GM21515 (cell line): ENCODE data around the gene TNIK.
"Not testable (repeated sequence)": the region's sequence is repeated elsewhere in the genome, so short reads cannot be mapped to it uniquely, and the experiment has no call there.

Experiments used
- ATAC-seq: cut with Tn5 transposase; IDR thresholded peaks from one replicate; pipeline ENCODE4 v1.9.1; 2021; ENCODE audit not compliant: unreplicated experiment

TNIK gene

DNA sequence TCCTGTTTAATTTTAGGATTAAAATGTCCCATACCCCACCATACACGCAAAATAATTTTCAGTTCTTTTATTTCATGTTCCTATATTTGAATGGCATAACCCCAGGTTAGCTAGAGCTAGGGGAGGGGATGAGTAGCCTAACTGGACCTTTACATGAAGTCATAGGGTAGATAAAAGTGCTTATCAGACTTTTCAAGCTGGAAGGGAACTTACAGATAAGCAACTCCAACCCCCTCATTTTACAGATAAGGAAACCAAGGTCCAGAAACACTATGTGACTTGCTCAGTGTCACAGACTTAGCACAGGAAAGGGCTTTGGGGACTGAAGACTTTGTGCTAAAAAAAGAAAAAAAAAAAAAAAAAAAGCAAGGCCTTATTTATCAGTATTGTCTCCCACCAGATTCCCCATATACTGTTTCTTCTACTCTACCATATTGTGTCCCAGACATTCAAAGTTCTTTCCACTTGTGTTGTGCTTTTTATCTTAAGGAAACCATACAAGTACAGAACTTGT is 10.6 kb upstream of the TNIK start:
- ATAC-seq, result no peak

DNA sequence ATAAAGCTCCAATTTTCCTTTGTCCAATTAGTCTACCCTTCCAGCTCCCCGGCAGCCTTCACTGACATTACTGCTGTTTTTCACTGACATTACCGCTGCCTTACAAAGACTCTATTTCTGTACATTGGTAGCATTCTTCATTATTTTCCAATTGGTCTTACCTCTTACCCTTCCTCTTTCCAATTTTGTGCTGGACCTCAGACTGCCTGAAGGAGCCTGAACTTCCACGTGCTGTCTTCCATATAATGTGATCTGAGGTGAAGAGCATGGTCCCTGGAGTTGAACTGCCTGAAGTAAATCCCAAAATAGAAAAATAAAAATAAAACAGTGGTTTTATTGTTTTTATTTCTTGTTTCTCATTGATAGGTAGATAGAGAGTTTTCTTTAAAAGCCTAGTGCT is 9.2 kb upstream of the TNIK start:
- ATAC-seq, result no peak

DNA sequence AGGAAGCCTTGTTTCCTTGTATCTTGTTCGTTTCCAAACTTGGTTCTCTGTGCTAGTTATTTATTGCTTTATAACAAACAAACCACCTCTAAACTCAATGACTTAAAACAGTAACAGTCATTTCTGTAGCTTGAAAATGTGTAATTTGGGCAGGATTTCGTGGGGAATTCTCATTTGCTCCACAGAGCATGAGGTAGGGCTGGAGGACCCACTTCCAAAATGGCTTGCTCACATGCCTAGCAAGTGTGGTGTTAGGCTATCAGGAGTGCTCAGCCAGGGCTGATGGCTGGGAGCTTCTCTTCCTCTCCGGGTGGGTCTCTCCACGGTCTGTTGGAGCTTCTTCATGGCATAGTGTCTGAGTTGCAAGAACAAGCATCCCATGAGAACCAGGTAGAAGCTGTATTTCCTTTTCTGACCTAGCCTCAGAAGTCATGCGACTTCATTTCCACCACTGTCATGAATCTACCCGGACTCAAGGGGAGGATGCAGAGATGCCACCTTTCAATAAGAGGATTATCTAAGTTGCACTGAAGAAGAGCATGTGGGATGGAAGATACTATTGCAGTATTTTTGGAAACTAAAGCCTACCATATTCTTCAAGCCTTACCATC is 8.2 kb upstream of the TNIK start:
- no peak for ATAC-seq

DNA sequence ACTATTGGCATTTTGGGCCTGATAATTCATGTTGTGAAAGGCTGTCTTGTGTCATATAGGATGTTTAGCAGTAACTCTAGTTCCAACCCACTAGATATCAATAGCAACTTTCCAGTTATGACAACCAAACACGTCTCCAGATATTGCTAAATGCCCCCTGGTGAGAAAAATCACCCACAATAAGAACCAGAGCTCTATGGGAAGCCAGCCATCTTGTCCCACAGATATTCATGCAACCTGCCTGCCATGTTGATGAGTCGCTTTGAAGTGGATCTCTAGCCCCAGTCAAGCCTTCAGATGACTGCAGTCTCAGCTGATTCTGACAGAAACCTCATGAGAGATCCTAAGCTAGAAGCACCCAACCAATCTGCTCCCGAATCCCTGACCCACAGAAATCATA is 5.6 kb upstream of the TNIK start:
- ATAC-seq, result no peak

DNA sequence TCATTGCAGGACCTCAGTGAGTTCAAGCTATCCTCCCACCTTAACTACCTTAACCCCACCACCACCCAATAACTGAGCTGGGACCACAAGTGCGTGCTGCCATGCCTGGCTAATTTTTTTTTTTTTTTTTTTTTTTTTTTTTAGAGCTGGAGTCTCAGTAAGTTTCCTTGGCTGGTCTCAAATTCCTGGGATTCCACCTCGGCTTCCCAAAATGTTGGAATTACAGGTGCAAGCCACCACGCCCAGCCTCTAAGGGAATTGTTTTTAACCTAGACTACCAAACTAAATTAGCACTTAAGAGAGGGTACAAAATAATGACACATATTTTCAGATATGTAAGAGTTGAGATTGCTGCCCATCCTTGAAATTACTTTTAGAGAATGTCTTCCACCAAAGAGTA is 4.3 kb upstream of the TNIK start:
- no peak for ATAC-seq

DNA sequence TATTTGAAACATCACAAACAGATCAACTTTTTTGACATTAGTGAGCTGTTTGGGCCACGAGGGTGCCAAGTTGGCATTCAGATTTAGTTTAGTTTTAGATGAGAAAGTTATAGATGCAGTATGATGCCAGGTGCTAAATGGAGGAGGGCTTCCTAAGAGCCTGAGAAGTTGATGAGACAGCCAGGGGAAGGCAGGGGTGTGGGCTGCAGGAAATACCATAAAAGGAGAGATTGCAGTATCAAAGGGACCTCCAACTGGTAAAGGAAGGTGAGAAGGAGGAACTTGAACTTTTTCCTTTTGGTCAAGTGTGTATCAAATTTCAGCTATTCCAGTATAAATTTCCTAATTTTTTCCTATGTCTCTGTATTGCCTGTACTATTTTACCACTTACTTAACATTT is 2.0 kb upstream of the TNIK start:
- ATAC-seq, result no peak

DNA sequence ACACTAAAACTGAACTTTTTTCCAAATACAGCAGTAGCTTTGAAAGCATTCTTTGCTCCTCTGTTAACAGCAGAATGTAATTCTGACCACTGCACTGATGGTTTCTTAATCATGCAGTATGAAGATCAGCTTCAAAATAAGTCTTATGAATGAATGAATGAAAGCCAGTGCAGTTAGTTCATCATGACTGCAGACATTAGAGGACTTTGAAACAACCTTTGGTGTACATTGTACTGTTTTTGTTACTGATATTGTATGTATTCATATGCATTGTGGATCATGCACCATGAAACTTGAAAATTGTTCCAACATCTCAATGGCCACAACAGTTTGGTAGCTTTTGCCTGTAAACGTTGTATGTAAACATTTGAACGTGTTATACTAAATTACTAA is 1.3 kb upstream of the TNIK start:
- no peak for ATAC-seq

DNA sequence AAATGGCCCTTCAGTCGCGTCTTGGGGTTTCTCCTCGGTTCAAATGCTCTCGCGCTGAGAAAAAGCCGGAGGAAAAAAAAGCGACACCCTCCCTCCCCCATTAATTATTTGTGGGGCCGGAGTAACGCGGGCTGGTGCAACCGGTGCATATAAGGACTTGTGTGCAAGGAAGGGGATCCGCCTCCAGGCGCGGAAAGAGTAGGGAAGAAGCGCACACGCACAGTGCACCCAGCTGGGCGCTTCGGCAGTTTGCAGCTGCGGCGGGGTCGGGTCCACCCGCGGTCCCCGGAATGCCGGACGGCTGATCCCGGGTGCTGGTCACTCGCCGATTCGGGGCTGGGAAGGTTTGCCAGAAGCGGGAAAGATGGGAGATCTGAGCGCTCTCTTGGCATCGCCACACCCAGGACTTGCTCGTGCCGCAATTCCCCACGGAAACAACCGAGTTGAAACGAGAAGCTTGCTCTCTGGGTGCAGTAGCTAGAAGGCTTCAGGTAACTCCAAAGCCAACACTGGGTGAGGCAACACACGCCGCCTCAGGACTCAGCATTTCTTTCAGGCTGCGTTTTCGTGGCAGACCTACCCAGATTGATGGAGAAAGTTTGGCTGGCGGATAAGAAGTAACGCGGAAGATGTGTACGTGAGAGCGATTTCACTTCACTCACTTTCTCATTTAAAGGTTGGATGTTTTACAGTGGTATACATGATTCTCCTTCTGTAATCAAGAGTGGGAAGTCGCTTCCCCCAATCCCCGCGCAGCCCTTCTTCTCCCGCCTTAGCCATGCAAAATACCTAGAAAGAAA is 720 bp upstream of the TNIK start:
- peak; percentile 35 for ATAC-seq

DNA sequence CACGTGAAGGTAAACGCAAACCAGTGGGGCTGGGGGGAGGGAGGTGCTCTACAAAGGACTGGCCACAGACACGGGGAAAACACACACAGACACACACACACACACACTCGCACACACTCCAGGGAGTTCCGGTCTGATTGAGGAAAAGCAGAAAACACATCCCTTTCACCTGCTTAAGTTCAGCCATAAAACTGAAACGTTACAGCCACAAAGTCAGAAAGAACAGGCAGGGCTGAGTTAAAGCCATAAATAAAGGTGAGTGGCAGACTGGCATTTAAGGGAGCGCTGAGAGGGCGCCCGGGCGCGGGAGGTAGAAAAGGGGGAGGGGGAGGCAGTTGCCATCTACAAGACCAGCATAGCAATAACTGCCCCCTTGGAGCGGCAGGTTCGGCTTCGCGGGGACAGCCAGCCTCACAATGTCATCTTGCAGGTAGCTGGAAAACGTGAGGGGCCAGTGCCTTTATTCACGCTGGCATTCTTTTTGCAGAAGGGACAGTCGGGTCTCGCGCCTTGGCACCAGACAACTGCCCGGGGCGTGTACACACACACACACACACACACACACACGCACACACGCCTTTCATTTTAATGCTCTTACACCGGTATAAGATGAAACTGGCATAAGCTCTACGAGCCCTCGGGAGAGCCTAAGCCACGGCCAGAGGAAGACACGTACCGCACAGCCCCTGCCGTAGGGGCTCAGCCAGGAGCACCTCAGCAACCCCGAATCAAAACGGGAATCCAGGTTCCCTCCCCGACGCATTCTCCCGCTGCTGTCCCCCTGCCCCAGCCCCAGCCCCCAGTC is 866 bp downstream of the TNIK start:
- ATAC-seq, result no peak

DNA sequence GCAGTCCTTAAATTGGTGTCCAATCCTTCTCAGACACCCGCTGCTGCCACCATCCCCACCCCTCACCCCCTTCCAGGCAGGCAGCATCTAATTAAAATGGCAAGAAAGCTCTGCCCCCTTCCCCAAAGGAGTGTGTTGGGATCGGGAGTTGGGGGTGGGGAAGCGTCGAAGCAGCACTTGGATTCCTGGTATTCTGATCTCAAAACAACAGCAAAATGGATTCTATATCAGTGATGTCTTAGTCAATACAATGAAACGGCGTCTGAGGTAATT is 1.4 kb downstream of the TNIK start:
- no peak for ATAC-seq

DNA sequence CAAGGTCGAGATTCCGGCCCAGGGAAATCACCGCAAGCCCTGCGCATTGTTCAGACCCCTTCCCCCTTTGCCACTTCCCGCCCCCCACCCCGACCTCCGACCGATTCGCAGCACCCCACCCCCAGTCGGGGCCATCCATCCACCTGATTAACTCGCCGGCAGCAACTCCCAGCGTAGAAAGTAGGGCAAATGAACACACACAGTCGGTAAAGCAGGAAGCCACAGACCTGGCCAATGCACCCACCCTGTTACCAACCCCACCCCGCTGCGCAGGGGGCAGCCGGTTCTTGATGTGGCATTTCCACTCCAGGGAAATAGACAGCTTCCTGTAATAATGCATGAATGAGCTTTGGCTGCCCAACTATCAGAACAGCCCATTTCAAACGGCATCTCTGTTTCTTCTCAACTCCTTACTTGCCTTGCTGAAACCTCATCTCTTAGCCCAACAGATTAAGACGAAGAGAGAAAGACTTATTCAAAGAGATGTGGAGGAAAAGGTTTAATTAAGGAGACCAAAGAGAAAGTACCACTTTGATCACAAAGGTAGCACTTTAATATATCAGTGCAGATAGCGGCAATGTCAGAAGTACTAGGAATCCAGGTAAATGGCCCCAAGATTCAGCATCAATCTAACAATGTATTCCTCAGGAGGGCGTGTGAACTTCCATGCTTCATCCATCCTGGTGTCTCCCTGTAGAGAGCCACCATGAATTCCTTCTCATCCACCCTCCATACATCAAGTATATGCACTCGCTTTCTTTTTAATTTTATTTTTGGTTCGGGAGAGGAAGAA is 1.9 kb downstream of the TNIK start:
- ATAC-seq, result no peak

DNA sequence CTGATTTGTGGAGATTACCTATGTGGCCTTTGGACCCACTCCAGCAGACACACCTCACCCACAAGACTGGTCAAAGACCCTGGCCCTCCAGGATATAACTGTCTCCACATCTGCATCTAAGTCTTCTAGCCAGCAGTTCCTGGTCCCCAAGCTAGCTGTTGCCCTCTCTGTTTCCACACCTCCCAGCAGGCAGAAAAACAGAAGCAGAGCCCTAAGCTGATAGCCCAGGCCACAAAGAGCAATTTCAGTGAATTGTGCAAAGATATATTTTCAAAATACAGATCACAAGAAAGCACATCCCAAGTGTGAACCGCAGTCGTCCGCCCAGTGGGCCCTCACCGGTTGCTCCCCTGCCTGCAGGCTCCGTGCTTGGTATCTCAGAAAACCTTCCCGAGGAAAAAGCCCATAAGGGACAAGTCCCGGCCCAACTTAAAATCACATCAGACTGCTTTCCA is 2.6 kb downstream of the TNIK start:
- ATAC-seq, result no peak

DNA sequence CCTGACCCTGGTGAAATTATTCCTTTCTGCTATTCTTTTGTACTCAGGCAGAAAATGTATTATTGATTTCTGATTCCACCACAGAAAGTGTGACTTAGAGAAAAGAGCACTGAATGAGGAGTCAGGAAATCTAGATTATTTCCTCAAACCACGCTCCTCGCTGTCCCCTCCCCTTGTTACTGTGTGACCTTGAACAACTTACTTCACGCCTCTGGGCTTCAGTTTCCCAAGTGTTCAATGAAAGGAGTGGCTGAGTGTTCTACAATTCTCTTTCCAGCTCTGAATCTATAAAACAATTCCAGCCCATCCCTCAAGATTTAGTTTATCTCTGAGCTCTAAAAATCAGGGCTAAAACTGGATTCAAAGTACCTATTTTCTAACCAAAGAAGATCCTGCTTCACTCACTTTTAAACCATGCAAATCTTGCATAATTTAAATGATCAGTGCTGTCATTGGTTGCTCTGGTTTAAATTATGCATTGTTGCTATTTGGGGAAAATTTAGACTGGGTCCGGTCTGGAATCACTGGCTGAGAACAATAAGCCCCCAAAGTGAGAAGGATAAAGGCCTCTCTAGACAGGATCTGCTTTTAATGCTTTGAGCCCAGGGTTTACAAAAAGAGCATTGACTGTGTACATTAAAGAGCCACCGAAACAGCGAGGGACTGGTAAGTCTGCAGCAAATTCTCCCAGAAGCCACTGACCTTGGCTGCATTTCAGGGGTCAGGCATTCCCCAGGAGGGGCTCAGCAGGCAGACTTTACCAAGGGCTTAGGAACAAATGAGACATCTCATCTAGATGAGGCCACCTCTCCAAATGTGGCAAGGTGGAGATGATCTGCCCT is 3.2 kb downstream of the TNIK start:
- ATAC-seq, result no peak

DNA sequence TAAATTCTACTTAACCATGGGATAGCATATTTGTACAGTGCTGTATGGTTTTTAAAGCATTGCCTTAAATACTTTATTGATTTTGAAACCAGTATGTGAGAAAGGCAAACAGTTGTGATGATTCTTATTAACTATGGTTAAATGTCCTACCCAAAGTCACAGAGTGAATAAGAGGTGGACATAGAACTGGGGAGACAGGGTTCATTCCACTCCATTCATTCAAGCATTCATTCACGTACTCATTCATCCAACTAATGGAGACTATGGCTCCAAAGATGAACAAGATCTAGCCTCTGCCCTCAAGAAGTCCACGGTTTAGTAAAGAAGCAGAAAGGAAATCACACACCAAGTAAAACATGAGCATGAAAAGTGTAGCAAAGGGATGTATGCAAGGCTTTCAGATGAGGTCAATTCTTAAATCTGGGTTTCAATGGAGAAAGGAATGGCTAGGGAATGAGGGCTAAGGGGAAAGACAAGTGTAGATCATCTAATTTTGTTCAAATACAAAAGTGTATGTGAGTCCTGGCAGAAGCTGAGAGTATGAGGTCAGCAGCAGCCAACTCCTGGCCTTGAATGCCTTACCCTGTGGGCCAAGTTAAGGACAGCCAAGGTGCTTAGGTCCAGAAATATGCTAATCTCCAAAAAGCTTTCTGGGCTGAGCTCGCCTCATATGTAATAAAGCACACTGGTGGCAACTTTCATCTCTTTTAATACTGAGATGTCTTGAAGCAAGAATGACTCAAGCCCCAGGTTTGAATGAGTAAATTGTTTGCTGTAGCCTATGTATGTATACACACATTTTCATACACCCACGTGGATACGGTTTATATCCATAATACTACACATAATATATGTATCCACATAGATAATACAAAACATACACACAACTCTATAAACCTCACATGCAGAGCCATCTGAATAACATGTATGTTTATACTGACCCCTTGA is 4.3 kb downstream of the TNIK start:
- no peak for ATAC-seq

DNA sequence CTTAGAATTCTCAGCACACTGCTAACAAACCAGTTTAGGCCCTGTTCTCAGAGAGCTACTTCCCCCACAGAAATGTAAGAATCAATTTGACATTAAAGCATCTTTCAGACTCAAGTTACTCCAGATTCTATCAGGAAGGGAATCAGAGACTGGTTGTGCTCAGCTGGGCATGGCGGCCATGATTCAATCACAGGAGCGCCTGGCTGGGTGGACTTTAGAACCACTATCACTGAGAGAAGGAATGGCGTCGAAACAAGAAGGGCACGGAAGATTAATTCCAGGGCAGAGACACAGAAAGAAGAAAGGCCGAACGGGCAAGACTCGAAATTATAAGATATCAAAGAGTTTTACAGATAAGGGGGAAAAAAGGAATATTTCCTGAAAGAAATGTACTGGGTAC is 6.2 kb downstream of the TNIK start:
- ATAC-seq, result no peak

DNA sequence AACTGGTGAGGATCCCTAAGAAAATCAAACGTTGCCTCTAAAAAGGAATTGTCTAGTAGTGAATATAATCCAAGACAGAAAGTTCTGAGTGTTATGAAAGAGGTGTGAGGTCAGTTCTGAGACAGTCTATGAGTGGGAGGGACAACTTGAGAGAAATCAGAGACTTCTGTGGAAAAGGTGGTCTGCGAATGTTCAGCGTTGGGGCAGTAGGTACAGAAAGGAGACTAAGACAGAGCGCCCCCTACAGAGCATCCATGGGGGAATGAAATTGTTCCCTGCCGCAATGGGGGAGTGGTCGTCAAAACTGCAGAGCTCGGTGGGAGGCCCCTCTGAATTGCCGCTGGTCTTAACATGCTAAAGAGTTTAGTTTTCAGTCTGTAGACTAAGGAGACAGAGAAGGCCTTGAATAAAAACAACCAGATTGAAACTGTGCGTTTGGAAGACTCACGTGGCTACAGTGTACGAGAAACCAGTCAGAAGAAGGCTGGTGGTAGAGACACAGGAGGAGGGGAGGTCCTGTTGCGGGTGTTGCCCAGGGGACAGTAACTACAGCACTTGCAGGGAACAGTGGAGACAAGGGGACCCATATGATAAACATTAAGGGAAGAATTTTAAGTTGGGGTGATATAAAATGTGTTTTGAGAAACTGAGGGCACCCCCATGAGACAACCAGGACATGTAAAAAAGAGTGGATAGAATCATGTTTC is 6.9 kb downstream of the TNIK start:
- ATAC-seq, result no peak

DNA sequence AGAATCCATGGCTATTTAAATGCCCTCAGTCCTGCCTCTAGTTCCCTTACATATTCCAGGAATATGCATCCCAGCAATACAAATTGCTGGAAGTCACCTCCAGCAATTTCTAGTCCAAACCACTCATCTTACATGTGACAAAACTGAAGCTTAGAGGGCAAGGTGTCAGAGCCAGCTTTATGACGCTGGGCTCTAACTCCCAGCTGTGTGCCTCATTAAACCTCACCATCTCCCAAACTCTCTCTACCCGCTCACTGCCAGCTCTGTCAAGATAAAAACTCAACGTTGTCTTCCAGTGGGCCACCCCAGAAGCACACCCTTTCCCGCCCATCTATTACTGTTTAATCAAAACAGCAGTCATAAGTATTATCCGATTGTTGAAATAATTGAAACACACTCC is 7.9 kb downstream of the TNIK start:
- no peak for ATAC-seq

DNA sequence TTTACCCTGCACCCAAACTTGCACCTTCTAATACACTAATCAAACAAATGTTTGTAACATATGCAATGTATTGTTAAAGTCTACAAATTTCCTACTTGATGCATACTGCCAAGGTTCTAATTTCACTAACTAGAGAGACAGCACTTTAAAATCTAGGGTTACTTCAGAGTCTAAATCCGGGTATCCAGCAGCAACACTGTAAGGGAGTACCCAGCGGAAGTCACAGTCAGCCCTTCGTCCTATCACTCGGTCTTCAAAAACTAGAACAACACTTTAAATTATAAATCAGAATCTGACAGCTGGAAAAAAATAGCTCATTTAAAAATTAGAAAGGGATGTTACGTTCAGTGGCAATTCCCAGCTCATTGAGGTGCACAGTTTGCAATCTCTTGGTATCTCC is 8.3 kb downstream of the TNIK start:
- no peak for ATAC-seq

DNA sequence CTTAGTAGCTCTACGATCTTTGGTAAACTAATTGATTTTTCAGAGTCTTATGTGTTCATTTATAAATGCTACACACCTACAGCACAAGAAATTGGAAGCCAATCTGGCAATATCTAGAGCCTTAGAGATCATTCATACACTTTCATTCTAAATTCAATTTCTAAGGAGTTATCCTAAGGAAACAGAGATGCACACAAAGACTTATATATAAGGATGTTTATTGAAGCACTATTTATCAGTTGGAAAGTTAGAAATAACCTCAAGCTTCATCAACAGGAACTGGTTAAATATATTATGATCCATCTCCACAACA is 12.7 kb downstream of the TNIK start:
- ATAC-seq, result not testable (repeated sequence)
